Stimulated activated CD4-positive, alpha-beta T cell treated with anti-CD3 and anti-CD28 coated beads, Interleukin-12 subunit alpha, Interleukin-12 subunit beta, amount 100 ng/mL, for 4 hours (primary cell): ENCODE measurements around the gene STK33.

Experiments used
- DNase-seq: peaks from one replicate; pipeline ENCODE4 v3.0.0-alpha.2; 2020

Gene STK33

DNA sequence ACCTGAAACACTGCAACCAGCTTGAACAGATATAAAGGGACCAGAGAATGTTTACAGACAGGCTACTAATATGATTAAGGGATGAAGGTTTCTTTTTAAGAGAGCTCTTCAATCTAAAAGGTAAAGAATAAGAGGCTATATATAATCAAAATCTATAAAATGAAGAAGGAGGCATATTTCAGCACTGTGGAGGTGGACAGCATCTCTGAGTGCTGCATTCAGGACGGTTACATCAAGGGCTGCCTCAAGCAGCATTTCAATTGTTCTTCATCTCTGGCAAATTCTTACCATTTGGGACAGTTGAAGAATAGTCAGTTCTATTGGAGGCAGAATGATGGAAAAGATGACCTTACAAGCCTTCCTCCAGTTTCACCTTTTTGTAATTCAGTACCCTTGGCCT lies 190.7 kb downstream of the STK33 start:
- no peak for DNase-seq

DNA sequence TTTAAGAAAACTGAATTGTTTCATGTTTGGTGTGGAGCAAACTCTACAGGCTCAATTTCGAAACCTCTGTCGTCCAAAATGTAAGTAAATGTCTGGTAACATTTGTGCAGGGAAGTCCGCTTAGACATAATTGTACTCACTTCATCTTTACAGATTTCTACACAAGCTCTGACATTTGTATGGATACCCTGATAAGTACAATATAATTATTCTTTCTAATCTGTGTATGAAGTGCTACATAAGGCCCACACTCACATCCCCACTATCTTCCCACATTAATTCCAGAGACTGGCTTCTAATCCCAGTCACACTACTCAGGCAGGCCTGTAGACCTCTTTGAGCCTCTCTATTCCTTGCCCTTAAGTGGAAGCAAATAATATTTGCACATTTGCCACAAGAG lies 201.1 kb downstream of the STK33 start:
- DNase-seq = no peak

DNA sequence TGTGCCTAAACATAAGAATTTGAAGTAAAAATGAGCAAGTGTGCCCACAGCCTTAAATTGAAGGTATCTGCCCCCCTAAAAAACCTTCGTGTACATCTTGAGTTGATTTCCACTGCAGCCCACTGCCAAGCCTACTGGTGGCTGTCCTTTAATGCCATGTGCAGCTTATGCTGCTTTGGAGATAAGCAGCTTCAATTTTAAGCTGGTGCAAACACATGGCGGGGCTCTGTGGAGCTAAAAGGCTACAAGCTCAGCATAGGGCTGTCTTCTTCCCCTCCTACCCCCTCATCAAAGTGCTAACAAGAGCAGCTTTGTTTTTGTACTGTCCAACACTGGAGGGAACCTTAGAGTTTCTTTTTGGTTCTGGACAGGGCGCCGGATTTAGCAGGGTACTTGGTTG lies 201.9 kb downstream of the STK33 start:
- no peak for DNase-seq

DNA sequence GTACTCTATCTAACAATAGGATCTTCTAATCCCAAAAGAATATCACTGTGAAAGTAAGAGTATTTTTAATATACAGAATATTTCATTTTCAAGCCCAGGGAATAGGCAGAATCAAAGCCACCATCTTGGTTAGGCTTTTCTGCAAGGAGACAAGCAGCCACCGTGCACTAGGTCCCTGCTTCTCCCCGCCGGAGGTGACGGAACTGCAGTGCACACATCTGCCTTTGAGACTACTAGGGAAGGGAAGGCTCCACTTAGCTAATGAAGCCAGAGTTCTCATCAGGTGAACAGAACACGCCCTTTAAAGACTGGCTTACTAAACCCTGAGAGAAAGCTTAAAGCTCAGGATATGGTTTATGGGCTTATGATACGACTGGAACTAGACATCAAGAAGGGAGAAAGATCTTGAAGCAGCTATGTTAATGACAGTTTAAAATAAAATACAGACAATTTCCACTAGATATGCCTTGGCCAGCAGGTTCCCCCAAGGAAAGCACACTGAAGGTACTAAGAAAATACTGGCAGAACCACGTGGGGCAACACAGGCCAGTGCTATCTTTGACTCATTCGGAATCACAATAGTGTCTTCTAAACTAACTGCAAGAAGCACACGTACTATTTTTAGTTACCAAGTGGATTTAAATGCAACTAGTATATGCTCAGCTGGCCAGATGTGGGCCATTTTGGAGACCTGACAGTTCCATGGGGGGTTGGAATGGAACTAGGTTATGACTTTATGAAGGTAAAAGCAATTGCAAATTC lies 203.0 kb downstream of the STK33 start:
- no peak for DNase-seq

DNA sequence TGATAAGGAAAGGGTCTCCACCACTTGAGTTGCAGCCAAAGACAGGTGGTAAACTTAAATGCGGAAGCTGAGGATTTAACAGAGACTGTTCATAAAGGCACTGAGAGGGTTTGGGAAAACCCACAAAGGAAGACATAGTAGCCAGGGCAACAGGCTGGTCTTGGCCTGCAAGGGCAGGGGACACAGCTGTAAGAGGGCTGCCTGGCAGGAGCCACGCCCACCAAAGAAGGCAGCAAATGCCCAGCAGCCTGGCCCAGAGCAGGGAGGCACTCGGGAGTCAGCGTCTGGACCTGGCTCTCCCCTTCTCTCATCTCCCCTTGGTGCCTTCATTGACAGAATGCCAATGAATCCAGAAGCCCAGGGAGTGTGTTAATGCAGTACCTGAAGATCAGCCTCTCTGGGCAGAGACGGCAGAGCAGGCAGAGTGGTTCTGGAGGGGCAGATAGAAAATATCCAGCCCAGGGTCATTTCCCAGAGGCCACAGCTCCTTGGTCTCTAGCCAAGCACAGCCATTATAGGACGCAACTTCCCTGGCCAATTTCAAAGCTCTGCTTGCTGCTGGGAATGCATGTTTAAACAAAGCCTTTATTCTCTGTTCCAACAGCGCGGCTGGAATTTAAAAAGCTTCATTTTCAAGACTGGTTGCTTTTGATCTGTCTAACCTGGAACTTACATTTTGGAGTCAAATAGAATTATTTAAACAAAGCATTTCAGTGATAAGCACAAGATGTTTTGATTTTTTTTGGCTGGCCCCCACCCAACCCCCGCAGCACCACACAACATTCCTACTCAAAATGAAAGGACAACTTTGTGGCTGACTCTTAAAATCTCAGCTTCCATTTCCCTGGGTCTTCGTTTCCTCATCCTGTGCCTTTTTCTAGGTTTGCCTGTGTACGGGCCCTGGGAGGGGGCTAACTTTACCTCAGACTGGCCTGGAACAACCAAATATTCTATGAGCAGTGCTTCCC lies 204.7 kb downstream of the STK33 start:
- DNase-seq = no peak

- DNase-seq = no peak
Observed at GRCh38 chr11:8387693-8388092, 206.3 kb downstream of the STK33 start.

DNA sequence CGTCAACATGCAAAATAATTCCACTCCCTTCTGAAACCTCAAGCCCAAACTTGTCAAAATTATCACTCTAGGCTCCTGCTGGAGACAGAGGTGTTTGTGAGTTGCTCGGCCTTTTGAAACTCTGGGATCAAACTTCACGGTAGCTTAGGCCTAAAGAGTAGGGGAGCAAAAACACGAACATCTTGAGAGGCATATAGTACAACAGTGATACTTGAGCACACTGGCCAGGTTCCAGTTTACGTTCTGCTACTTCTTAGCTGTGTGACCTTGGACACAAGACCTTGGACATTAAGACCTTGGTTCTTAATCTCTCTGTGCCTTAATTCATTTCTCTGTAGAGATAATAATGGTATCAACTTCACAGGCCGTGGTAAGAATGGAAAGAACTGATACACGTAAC lies 206.9 kb downstream of the STK33 start:
- DNase-seq = no peak

DNA sequence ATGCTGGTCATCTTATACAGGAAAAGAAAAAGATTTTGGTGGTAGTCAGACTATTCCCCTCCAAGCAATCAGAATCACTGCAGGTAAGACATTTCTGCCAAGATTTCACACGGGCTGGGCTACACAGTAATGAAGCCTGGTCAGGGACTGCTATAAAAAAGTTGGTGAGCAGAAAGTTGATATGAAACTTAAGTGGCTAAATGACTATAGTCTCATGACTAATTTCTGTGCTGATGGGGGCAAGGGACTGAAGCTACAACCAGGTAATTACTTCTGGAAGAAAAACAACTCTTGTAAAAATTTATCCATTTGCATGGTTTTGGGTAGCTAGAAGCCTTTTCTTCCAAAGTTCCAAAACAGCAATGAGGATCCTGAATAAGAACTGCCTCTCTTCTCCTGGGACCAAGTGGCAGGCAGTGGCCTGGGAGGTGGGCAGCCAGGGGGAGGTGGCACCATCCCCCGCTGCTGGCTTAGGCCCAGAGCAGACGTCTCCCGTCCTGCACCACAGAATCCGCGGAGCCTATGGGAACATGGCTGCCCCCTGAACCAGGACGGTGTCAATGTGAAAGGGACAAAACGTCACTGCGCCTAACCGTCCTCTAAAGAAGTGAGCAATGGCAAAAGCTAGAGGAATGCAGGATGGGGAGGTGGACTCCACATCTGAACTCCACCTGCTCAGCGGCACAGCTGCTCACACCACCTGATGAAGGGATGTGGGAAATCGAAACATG lies 207.7 kb downstream of the STK33 start:
- DNase-seq = no peak

DNA sequence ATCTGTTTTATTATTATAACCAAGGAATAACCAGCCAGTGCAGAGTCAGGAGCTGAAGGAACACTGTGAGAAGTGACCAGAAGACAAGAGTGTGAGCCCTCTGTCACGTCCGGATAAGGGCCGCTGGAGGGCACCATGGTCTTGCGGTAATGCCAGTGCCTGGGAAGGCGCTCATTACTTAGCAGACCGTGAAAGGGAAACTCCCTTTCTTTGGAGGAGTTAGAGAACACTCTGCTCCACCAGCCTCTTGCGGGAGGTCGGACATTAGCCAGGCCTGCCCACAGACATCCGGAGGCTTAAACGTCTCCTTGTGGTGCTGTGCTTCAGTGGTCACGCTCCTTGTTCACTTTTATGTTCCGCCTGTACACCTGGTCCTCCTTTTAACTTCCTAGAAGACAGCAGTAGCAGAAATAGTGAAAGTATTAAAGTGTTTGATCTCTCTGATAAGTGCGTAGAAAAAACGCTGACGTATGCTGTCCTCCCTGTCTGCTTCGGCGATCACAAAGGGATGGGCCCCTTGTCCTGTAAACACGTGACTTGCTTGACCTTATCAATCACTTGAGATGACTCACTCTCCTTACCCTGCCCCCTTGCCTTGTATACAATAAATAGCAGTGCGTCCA lies 209.7 kb downstream of the STK33 start:
- no peak for DNase-seq

DNA sequence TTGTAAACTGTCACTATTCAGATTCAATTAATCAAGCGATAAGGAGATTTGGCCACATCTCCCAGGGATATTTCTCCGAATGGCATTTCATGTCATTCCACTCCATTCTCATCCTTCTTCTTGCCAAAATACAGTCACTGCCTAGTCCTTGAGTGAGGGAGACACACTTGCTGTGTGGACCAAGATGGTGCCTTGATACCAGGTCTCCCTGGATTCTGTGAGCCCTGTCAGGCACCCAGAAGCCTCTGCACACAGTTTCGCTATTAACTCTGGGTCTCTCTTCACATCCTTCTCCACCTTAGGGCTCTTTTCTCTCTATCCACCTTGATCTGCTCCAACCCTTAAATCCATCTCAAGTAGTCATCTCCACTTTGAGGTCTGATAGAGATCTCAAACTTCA lies 210.4 kb downstream of the STK33 start:
- no peak for DNase-seq

- no peak for DNase-seq
Observed at GRCh38 chr11:8383227-8383626, 210.8 kb downstream of the STK33 start.

DNA sequence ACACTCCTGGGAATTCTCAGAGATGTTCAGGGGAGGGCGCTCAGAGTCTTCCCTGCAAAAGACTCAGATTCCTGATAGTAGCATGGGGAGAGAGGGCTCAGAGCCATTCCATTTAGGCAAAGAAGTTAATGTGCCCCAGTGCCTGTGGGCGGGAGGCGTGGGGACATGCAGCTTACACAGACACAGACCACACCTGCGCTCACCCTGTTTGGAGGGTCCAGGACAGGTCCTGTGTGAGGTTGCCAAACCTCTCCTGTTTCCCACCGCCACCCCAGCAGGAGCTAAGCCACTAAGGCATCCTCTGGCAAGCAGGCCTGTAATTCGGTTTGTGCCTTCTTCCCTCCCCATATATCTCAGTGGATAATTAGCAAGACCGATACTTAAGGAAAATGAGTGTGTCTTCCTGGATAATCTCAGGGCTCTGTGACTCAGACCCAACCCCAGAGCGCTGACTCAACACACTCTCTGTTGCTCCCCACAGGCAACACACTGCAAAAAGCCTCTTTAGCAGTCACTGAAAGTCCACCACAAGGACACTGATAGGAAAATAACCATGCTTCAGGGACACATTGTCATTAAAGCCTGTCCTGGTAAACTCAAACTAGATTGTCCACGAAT lies 211.5 kb downstream of the STK33 start:
- no peak for DNase-seq

DNA sequence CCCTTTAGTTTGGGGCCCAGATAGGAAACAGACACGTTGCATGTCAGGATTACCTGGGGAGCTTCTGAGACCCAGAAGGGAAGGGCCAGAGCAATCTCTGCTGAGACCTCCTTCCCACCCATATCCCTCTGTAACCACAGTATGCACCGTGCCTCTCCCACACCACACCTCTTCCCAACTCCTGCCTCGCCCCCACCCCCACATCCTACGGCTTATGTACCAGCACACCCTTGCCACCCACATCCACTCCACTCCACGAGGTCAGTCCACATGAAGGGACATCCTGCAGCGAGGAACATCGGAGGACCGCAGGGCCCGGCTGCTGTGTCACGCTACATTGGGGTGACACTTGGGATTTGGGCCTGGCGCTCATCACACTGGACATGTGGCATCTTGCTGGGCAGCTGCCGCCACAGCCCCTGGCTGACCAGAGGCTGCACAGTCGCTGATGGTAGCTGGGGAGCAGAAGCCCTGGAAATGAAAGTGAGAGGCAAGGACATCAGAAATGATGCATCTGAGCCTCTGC lies 212.1 kb downstream of the STK33 start:
- DNase-seq = no peak

- DNase-seq = no peak
Observed at GRCh38 chr11:8381343-8381742, 212.7 kb downstream of the STK33 start.

DNA sequence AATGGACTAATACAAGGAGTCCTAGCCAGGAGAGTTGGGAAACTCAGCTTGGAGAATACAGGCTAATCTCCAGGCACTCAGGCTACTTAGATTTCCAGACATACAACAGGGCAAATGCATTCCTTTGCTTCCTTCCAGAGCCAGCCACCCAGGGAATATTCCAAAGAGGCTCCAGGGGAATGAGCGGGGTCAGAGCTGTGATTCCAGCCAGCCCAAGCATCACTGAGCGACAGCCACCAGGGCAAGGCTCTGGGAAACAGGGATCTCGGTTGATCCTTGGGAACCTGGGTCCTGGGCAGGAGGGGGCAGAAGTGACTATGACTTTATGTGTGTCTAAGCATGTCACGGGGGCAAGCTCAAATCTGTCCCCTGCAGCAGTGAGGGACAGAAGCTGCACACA lies 218.1 kb downstream of the STK33 start:
- no peak for DNase-seq

DNA sequence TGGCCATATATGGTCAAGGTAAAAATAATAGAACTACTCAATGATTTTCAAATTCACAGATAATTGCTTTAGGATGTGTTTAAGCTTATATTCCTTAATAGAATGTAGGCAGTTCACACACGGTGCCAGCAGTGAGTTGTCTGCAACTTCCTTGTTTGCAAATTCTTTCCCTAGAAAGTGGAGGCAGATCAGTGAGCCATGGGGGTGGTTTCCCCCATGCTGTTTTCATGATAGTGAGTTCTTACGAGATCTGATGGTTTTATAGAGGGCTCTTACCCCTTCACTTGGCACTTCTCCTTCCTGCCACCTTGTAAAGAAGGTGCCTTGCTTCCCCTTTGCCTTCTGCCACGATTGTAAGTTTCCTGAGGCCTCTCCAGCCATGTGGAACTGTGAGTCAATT lies 218.6 kb downstream of the STK33 start:
- no peak for DNase-seq

DNA sequence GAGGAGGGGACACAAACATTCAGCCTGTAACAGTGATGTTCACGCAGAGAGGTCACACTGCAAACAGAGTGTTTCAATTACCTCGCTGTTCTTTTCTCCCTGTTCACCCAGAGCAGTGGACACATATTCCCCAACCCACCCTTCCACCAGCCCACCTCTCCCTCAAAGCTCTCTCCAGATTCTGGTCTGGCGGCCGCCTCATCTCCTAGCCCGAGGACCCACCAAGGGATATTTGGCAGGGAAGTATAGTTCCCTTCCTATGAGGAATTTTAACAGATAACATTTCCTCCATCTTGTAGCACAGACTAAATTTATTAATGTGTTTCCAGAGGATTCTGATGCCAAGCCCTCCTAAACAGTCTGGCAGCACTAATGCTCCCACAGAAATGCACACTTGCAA lies 219.3 kb downstream of the STK33 start:
- no peak for DNase-seq

DNA sequence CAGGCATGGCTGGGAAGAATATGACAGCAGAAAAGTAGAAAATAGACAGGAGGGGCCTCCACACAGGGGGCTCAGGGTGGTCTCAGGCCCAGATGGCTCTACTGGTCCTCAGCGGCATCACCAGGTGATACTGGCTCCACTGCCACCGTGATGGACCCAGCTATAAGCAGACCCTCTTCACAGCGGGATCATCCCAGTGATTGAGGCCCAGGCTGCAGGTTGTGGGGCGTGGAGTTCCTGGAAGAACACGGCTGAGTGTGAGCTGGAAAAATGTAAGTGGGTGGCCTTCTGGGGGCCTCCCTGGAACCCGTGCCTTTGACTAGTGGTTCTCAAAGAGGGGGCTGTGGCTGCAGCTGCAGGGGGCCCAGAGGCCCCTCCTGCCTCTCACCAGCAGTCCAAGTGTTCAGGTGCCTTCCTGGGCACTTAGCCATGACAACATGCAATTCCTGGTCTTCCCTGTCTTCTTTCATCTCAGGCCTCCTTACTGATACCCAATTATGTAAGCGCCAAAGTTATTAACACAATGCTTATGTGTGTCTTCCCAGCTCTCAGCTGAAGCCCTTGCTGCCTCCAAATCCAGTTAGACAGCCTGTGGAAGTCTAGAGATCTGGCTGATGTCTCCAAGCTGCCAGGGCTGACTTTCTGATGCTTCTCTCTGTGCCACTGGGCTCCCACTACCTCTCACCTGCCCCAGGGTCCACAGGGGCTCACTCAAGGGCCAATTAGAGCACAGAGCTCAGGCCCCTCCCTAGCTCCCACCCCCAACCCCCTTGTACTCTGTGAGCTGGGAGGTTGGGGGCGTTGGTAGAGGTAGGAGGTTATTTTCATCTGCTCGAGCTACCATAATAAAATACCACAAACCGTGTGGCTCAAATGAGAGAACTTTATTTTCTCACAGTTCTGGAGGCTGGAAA lies 220.3 kb downstream of the STK33 start:
- no peak for DNase-seq

DNA sequence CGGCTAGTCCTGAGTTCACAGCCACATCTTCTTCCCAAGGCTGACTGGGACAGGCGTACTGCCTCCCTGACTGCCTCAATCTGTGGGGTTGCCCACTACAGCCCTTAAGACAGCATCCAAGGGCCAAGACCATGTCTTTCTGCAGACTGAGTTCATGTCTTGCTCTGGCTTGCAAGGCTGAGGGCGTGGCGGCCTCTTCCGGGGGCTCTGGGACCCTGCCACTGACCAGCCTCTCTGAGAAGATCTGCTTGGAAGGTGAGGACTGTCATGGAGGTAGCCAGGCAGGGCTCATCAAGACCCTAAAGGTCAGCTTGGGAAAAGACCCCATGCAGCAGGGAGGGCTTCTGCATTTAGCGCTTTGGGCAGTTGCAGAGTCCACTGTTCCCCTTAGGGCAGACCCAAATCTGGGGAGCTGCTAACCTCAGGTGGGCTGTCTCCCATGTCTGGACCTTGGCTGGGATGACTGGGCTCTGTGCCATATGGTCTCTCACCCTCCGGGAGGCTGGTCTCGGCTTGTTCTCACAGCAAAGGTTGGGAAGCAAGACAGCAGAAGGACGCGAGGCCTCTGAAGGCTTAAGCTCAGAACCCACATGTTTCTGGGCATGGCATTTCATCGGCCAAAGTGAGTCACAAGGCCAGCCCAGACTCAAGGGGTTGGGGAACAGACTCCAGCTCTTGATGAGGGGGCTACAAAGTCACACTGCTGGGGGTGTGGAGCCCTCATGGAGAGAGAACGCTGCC lies 221.2 kb downstream of the STK33 start:
- no peak for DNase-seq

- no peak for DNase-seq
Observed at GRCh38 chr11:8371516-8371884, 222.5 kb downstream of the STK33 start.
